UCSD-AML1 (cell line): ENCODE results near the gene CCDC92.
A peak's percentile ranks its signal among the peaks of the same experiment; 100 is the strongest.

Experiments
- DNase-seq: peaks from one replicate; lab custom pipeline; 2025; ENCODE audit not compliant: unreplicated experiment; lab: John Stamatoyannopoulos, UW

CCDC92 gene

DNA sequence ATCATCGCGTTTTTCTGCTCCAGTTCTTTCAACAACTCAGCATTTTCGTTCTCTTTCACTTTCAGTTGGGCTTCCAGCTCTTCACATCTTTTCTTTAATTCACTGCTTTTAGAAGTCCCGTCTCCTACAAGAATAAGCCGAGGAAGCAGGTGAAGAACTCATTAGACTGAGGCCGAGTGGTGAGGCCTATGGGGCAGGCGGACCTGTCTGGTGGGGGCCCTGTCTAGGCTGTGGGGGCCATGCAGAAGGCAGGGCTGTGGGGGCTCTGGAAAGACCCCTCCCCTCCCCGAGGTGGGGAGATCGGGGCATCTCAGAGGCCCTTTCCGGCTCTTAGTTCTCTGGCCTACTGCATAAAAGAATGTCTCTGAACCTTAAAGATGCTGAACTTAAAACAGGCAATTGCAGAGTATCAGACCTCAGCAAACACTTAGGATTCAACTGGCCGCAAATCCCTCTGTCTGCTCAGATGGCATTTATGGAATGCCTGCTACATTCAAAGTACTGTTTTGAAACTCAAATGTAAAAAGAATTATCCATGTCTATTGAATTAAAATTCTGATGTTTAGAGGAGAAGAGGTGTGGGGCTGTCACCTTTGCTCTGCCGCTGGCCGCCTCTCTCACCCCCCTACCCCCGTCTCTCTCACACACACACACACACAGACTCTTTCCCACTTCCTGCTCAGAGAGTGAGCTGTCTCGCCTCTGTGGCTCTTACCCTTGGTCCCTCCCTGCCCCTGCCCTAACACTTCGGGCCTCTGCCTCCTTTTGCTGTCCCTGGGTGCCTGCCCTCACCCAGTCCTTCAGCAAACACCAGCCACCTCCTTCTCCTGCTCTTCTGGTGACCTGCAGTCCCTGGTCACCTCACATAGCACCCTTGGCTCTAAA is 34.7 kb downstream of the CCDC92 start:
- no peak for DNase-seq

DNA sequence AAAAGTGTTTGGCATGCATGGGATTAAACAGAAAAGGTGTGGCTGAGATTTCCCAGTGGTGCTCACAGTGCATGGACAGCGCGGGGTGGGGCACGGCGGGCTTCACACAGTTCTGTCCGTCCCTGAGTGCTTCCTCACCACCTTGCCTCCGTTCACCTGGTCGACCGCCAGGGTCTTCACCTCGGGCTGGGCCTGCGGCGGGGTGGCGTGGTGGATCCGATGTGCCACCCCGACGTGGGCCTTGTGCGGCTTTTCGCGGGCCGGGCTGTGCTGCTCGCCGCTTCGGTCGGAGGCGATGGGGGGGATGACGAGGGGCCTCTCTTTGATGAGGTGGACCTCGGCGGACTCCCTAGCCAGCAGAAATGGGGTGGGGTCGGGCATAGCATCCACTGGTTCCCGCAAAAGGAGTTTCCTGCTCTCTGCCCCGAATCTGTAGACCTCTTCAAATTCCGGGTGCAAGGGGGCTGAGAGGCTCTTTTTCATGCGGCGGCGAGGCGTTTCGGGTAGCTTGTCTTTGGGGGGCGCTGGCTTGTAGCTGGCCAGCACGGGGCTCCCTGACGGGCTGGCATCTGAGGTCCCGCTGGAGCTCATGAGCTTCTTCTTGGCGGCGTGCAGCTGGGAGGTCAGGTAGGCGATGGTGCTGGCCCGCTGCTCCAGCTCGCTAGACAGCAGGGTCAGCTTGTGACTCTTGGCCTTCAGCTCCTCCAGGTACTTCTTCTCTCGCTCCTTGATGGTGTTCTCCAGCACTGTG is 35.5 kb downstream of the CCDC92 start:
- DNase-seq, result no peak

DNA sequence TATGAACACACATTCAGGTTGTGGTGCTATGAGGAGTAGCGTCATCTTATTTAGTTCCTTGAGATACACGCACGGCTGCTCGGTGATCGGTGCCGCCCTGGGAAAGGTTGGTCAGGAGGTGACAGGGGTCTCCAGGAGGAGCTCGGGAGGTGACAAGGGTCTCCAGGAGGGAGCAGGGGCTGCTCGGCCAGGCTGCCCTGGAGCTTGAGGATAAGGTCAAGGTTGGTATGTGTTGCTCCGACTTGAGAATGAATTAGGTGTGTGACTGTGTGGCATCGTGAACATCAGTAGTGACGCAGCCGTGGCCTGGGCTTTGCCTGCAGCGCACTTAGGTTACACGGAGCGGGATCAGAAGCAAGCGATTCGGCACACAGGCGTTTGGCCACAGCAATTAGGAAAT is 36.2 kb downstream of the CCDC92 start:
- DNase-seq, result no peak

DNA sequence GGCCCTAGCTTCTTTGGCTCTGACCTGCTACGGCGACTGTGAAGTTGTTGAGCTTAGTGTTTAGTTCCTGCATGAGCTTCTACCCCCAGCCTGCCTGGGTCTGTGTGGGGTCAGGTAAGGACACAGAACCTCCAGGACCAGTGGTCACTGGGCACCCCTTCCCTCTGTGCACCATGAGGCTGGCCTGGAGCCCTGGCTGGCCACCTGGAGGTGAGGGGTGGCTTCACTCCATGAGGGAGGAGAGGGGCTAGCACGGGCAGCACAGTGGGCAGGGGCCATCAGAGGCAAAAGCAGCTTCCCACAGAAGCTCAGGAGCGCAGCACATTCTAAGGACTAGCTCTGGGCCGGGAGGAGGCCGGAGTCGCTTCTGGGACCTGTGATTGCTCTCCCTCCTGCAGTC is 36.7 kb downstream of the CCDC92 start:
- DNase-seq, result no peak

DNA sequence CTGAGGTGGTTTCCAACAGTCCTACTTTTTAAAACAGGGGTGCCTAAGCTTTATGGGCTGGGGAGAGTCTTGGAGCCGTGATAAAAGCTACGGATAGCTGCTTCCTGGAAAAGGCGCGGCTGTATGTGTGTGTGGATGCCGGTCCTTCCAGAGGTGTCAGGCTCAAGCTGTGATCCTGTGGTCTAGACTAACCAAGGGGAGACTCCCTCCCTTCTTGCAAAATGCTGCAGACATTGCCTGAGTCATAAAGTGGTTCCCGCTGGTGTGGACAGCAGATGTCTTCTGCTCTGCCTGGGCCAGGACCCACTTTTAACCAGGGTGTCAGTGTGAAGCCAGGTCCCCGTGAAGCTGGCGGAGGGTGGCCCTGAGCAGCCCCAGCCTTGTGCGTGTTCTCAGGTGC is 37.8 kb downstream of the CCDC92 start:
- no peak for DNase-seq

DNA sequence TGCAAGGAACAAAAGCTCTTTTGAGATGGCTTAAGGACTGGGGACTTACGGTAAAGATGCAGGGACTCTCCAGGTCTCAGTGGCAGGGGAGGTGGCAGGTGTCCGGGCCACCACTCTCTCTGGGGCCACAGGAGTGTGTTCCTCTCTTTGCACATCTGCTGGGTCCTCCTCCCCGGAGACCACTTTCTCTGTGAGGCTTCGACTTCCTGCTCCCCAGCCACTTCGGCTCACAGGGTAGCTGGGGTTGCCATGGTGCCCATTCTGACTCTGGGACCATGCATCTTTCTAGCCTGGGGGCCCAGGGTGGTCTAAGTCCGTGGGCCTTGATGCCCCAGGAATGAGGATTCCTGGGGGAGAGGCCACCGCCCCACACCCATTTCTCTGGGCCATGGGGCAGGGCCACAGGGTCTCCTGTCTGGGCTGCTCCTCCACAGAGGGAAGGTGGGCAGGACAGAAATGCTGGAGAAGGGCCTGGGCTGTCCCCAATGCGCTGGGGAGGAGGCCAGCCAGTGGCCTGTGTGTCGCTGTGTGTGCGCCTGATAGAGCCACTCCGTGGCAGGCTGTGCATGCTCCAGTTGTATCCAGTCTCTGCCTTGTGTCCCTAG is 38.5 kb downstream of the CCDC92 start:
- DNase-seq, result no peak

DNA sequence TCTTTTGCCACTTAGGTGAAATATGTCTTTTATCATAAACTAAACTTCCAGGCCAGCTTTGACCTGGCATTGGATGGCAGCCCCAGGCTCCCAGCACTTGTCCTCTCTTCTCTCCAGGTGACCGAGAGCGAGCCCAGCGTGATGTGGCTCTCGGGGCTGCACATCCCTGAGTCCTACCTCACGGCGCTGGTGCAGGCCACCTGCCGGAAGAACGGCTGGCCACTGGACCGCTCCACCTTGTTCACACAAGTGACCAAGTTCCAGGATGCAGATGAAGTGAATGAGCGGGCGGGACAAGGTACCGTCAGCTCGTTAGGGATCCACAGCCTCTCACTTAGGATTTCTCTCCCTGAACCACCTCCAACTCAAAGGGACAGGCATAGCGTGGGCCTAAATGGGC is 39.4 kb downstream of the CCDC92 start:
- no peak for DNase-seq

DNA sequence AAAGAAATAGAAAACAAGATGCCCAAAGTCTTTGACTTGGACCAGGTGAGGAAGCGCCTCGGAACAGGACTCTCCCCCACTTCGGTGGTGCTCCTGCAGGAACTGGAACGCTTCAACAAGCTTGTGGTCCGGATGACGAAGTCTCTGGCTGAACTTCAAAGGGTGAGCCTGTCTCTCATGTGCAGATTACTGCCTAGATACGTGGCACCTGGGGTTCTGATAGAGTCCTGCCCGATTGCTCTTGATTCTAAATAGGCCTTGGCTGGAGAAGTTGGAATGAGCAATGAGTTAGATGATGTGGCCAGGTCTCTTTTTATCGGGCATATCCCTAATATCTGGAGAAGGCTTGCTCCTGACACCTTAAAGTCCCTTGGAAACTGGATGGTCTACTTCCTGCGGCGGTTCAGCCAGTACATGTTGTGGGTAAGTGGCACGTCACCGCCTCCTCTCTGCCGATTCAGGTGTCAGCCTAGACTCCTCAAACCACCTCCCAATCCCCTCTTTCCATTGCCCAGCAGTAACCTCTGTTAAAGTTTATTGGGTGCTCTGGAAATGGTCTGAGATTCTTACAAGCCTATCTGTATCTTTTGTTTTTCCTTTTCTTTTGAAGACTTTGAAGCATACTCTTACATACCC is 40.8 kb downstream of the CCDC92 start:
- no peak for DNase-seq

DNA sequence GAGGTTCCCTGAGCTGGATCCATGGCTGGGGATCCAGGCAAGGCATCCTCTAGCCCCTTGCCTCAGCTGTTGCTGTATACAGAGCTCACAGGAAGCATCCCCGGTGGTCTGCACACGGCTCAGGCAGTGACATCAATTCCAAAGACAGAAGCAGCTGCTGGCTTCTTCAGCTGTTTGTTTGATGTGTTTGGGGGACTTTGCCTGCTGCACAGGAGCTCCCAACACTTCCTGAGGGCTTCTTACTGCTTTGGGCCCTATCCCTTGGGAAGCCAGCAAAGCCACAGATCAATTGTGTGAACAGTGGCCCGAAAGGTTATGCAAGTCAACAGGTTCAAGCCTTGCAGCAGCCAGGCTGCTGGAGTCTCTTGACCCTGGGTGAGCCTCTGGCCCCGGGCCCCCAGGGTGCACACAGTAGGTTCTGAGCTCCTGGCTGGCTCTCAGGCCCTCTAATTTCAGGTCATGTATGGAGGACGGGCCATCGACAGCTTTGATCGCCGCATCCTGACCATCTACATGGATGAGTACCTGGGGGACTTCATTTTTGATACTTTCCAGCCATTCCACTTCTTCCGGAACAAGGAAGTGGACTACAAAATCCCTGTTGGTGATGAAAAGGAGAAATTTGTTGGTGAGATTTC is 42.6 kb downstream of the CCDC92 start:
- no peak for DNase-seq

DNA sequence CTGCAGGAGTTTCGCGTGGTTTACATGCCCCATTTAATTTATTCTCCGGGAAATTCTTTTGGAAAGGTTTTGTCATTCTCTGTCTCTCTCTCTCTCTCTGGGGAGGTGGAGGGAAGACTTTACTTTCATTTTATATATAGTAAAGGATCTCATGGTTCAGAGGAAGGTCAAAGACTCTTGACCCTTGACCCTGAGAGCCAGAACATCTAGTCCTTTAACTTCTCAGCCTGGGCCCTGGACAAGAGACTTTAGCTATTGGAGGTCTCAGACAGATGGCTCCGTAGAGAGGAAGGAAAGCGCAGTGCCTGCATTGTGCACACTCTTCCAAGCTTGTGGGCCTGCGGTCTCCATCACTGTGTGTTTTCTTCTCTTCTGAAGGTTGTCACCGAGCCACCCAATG is 43.7 kb downstream of the CCDC92 start:
- no peak for DNase-seq

DNA sequence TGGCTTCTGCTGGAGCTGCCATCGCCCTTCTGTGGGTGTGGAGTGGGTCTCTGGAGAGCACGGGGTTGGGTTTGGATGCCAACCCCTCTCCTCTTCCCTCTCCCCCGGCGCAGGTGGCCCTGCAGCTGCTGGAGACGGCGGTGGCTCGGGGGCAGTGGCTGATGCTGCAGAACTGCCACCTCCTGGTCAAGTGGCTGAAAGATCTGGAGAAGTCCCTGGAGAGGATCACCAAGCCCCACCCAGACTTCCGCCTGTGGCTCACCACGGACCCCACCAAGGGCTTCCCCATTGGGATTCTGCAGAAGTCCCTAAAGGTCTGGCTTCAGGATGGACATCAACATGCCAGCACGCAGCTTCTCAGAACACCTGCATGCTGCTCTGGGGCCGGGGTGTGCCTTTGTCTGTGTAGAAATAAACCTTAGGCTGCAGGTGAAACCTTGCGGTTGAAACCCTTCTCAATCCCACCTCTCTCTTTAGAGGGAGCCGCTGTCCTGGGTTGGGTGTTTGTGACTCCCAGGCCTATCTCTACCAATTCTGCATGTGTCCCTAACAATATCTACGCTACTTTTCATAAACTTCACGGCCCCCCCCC is 44.3 kb downstream of the CCDC92 start:
- peak; percentile 42 for DNase-seq

DNA sequence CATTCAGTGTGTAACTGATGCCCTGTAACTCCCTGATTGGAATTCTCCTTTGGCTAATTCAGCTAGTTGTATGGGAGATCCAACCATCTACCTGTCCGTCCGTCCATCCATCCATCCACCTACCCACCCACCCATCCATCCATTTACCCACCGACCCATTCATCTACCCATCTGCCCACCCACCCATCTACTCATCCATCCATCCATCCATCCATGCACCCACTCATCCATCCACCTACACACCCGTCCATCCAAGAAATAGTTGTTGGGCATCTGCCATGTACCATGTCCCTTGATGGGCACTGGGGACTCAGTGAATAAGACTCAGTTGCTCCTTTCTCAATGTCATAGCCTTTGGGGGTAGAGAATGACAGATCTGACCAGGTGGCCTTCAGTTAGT is 48.1 kb downstream of the CCDC92 start:
- DNase-seq, result no peak

DNA sequence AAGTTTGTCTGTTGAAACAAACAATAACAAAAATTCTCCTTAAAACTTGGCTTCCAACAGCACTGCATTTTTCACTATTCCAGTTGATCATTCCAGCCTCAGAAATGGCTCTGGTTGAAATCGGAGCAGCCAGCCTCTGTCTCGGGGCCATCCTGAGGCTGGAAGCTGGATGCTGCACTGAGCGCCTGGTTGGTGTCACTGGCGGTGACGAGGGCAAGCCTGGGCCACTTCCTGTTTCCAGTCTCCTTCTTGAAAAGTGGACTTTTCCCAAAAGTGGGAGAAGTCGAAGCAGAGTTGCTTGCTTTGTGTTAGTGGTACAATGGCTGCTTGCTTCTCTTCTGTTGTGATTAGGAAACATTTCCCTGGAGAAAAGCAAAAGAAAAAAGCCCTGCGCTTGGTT is 48.7 kb downstream of the CCDC92 start:
- DNase-seq, result no peak

DNA sequence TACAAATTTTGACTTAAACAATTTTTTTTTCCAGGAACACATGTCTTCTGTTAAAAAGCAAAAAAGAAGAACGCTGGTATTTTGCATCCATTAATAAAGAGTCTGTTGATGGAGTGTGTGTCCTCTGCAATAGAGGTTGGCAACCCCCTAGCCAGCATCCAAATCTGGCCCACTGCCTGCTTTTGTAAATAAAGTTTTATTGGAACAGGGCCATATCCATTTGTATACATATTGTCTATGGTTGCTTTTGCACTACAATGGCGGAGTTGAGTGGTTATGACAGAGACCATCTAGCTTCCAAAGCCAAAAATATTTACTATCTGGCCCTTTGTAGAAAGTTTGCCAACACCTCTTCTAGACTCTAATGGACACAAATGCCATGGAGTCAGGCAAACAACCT is 49.6 kb downstream of the CCDC92 start:
- DNase-seq, result no peak

DNA sequence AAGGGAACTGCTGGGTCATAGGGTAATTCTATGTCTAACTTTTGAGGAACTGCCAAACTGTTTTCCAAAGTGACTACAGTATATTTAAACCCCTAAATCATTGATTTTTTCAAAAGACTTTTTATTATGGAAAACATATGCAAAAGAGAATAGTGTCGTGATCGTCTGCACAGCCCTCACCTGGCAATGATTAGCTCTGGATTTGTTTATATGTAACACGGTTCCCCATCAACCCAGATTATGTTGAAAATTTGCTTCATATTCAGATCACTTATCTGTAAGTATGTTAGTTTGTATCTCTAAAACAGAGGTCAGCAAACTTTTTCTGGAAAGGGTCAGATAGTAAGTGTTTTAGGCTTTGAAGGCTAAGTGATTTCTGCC is 52.7 kb downstream of the CCDC92 start:
- DNase-seq, result no peak

DNA sequence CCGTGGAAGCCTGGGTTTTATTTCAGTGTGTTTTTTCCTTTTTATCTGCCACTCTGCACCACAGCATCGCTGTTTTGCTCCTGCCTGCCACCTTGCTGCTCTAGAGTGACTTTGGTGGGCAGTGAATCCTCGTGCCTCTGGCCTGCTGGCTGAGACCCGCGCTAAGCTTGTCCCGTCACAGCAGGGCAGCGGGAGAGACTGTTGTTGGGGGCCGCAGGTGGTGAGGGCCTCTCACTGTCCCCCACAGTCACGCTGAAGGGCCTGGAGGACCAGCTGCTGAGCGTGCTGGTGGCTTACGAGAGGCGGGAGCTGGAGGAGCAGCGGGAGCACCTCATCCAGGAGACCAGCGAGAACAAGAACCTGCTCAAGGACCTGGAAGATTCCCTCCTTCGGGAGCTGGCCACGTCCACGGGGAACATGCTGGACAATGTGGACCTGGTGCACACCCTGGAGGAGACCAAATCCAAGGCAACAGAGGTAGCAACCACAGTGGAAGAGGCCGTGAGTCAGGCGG is 55.2 kb downstream of the CCDC92 start:
- DNase-seq, result no peak

DNA sequence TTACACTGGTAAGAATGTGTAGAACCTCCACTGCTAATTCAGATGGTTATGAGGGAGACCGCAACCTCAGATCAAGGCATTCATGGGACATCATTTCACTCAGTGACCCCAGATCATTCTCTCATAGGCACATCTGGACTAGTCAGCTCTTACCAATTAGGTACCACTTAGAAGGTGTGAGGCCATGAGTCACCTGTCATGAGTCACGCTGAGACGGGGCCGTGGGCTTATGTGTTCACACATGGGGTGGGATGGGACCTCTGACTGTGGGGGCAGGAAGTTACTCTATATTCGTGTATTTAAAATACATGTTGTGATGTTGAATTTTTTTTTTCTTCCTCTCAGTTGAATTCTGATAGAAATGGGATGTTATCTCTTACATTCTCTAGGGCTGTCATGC is 55.9 kb downstream of the CCDC92 start:
- no peak for DNase-seq

DNA sequence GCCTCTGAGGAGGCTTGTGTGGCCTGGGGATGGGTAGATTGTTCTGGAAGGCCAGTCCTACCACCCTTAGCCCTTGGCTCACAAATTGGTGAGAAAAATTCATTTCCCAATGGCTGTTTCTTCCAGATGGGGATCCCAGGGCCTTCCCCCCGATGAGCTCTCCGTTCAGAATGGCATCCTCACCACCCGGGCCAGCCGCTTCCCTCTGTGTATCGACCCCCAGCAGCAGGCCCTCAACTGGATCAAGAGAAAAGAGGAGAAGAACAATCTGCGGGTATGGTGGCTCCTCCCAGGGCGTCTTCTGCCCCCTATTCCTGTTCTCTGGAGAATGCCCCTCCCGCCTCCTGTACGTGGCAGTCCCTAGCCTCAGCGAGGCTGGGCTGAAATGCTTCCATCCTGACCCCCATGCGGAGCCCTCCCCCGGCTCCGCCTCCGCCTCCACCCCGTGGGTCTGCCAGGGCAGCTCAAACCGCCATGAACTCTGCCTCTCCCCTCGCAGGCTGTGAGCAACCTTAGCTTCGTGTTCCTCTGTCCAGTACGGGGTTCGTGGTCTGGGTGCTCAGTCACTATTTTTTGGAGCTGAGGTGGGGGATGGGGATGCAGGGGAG is 57.8 kb downstream of the CCDC92 start:
- DNase-seq, result no peak

DNA sequence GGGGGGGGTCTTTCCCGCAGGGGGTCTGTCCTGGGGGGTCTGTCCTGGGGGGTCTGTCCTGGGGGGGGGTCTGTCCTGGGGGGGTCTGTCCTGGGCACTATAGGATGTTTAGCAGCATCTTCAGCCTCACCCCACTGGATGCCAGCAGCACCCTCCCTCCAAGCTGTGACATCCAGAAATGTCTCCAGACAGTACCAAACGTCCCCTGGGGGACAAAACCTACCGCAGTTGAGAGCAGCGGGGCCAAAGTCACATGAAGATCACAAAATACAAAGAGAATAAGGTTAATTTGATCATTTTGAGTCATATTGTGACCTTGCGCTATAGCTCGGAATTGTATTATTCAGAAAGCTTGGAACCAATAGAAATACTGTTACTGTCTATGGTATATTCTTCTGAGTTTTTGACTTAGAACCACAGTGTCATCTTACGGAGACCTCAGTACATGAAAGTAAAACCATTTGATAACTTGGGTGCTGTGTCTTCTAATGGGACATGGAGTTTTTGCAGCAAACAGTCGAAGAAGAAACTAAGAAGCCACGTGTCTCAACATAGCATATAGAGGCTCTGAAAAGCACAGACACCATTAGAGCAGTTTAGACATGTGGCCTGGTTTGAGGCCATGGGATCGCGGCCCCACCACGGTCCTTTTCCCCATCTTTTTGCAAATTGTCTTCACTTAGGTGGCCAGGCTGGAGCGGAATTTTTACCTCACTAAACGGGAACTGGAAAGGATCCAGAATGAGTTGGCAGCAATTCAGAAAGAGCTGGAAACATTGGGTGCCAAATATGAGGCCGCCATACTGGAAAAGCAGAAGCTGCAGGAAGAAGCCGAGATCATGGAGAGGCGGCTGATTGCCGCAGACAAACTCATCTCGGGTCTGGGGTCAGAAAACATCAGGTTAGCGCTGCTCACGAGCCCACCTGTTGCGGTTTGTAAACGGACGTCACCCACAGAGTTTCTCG is 59.9 kb downstream of the CCDC92 start:
- DNase-seq, result no peak
